Renal pelvis (tissue), 4 donors: ENCODE results near the gene ANAPC15. TPM values are rescaled to one million over a fixed set of nuclear protein-coding genes. Genes with fewer than 3 reads are reported as not detected.
A peak's percentile ranks its signal among the peaks of the same experiment; 100 is the strongest.

Experiments
- DNase-seq: peaks from one replicate; pipeline ENCODE4 v3.0.0-alpha.2; 2013
- polyA plus RNA-seq, 3 donors: library from polyadenylated mRNA; unstranded; fragments of 120-200 nt; gene quantifications; one replicate each; pipeline ENCODE4 v1.2.1, GENCODE V29; 2013; ENCODE audit not compliant: insufficient read length in 3 of 3

The ANAPC15 gene
- polyA plus RNA-seq, 3 donors: 49.3 to 59.0 (median 50.4) TPM

- DNase-seq: no peak
Observed at GRCh38 chr11:72100462-72100861, 12.0 kb downstream of the ANAPC15 start.

DNA sequence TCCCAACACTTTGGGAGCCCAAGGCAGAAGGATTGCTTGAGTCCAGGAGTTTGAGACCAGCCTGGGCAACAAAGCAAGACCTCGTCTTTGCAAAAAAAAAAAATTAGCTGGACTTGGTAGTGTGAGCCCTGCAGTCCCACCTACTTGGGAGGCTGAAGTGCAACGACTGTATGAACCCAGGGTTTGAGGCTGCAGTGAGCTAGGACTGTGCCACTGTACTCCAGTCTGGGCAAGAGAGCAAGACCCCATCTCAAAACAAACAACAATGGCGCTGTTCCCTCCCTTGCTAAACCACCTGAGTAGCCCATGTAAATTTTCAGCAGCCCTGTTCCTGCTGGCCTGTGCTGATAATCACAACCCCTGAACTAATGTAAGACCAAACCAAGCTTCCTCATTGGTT lies 12.5 kb downstream of the ANAPC15 start:
- DNase-seq: no peak

DNA sequence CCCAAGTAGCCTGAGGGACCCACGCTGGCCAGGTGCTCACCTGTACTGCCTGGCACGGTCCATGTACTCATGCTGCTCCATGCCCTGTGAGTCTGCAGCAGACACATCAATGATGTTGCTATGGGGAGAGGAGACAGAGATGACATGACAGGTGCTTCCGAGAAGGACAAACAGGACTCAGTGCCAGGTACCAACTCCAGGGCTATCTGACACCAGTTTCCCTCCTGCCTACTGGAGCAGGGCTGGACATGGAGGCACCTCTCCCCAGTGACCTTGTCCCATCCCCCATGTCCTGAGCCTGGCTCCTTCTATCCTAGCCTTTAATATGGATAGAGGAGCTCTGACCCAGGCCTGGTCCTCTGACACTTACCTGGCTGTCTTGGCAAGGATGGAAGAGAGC lies 13.8 kb downstream of the ANAPC15 start:
- DNase-seq: no peak

- peak; percentile 73 for DNase-seq
Observed at GRCh38 chr11:72091292-72091691, 21.2 kb downstream of the ANAPC15 start.

- no peak for DNase-seq
Observed at GRCh38 chr11:72088076-72088808, 24.3 kb downstream of the ANAPC15 start.

GRCh38 chr11:72085621-72086351 lies 26.7 kb downstream of the ANAPC15 start:
- DNase-seq: no peak

DNA sequence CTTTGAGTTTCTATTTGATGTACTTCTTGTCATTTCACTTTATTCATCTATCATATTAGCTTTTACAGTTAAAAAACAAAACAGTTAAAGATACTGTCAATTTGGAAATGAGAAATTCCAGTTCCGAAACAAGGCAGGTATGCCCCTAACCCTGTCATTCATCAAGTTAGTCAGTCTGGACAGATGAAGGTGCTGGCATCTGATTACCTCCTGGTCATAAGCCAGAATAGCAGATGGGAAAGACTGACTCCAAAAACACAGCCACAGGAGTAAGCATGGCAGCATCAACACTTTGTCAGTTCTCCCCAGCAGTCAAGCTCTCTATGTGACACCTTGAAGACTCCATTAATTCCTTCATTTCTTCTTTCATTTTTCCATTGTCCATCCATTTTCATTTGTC lies 27.5 kb downstream of the ANAPC15 start:
- no peak for DNase-seq

GRCh38 chr11:72084076-72084475 lies 28.4 kb downstream of the ANAPC15 start:
- no peak for DNase-seq

DNA sequence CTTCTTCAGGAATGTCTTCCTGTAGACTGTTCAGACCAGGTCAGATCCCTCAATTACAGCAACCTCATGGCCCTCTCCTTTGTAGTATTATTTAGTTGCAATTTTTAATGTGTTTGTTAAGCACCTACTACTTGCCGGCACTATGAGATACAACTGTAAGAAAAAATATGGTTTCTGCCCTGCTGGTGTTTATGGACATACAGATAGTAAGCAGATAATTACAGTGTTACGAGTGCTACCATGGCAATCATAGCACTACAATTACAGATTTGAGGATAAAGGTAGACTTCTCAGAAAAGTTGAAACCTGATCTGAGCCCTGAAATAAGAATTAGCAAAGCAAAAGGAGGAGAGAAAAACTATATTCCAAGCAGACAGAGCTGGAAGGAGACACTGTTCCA lies 29.1 kb downstream of the ANAPC15 start:
- DNase-seq: no peak

DNA sequence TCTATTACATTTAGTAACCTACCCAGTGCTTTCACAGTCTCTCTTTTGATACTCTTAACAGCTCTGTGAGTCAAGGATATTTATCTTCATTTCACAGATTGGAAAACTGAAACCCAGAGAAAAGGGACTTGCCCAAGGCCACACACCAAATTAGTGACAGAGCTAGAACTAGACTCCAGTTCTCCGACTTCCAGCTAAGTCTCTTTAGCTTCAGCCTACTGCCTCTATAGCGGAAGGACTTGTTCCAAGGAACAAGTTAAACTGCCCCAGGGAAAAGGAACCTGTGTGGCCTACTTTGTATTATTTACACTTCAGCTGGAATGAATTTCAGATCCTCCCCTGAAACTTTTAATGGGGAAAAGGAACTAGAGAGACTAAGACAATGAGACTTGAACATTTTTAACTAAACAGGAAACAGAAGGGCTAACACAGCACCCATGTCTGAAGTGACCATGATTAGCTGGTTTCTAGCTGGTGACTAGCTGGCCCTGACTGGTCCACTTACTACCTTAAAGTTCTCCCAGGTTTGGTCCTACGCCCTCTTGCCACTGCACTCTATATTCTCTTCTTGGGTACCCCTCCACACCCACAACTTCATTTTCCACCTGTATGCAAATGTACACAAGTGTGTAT lies 30.6 kb downstream of the ANAPC15 start:
- no peak for DNase-seq

DNA sequence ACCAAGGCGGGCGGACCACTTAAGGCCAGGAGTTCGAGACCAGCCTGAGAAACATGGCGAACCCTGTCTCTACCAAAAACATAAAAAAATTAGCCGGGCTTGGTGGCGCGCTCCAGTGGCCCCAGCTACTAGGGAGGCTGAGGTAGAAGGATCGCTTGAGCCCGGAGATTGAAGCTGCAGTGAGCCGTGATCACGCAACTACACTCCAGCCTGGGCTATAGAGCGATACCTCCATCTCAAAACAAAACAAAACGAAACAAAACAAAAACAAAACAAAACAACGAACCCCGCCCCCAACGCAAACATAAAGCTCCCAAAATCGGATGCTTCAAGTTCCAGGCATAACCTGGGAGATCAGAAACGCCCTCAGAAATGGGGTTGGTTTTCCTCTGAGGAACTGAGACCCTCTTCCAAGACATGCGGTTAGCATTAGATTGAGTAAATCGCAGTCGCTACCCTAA lies 31.3 kb downstream of the ANAPC15 start:
- no peak for DNase-seq

GRCh38 chr11:72080326-72081183 lies 31.9 kb downstream of the ANAPC15 start, which contains the start of the genes LRRC51 and NUMA1:
Gene LRRC51, plus strand, starts transcription at chr11:72080850. Its CDS starts 8,234 bp downstream, at chr11:72089084.
Gene NUMA1, minus strand, starts transcription at chr11:72080542. Its CDS starts 44,599 bp downstream, at chr11:72035943.
- peak; percentile 100 for DNase-seq

DNA sequence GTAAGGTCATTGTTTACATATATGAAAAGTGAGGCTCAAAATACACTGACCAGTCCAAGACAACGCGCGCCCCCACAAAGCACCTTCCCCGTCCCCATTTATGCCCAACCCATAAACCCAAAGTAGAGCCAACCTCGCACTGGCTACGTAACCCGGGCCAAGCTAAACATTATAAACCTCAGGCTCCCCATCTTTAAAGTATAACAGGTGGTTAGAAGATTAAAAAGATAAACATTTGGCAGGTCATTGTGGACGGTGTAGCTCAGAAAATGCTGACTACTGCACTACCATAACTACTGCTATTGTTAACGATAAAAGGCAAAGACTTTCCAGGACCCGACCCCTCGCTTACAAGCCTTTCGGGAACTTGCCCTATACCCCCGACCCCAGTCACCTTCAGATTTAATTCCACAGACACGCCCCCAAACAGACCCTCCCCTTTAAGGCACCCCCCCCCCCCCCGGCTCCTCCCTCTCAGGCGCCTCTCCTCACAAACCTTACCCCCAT lies 32.6 kb downstream of the ANAPC15 start:
- DNase-seq: no peak

DNA sequence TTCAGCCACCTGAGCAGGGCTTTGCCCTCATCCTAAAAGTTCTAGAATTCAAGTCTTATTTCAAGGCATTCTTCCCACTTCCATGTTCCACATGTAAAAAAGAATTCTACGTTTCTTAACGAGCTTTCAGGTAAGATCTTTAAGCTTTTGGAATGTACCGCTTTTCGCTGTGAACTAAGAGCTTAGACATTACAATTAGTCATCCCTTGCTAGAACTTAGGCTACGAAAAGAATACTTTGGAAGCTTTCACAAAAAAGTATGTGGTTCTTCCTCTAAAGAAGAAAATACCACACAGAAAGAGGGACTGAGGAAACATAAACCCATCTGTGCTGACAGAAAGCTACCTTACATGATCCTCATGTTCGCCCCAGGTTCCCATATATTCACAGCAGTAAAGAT lies 34.0 kb downstream of the ANAPC15 start:
- no peak for DNase-seq

GRCh38 chr11:72075756-72076155 lies 36.7 kb downstream of the ANAPC15 start:
- no peak for DNase-seq

GRCh38 chr11:72075109-72075508 lies 37.4 kb downstream of the ANAPC15 start:
- DNase-seq: no peak

- DNase-seq: no peak
Observed at GRCh38 chr11:72072348-72072747, 40.1 kb downstream of the ANAPC15 start.

- DNase-seq: no peak
Observed at GRCh38 chr11:72070491-72070890, 42.0 kb downstream of the ANAPC15 start.

- DNase-seq: no peak
Observed at GRCh38 chr11:72069787-72070251, 42.7 kb downstream of the ANAPC15 start.

DNA sequence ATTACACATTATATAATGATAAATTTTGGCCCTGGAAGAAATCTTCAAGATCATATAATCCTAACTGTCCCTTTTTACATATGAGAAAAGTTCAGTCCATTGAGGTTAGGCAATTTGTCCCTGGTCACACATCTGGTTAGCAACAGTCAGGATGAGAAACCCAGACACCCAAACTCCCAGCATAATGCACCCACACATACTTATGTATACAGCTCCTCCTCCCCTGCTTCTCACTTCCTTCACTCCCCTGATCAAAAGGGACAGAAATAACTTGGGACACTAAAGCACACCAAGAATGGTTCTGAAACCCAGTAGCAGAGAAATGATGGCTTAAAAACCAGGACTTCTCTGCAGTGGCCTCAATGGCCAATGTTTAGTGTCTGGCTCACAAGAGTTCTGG lies 43.3 kb downstream of the ANAPC15 start:
- no peak for DNase-seq

- no peak for DNase-seq
Observed at GRCh38 chr11:72067676-72068075, 44.8 kb downstream of the ANAPC15 start.
